HL-60 (cell line): ENCODE results near the gene KIAA0825.

ENCODE experiments used
- DNase-seq, 2 experiments: peaks; one replicate each; pipeline ENCODE4 v3.0.0-alpha.2; 2010 to 2020; ENCODE audit warnings: low read depth in 1 of 2, low spot score in 1 of 2
- H3K27ac ChIP-seq: fragments of 250-450 bp; sonication (Bioruptor Pico); replicated peaks from 2 replicates; pipeline ENCODE4 v1.5.1; 2020; ENCODE audit warnings: mild to moderate bottlenecking, moderate library complexity
- H3K27me3 ChIP-seq: fragments of 250-450 bp; sonication (Bioruptor Pico); 2 replicates; pipeline ENCODE4 v1.5.1; 2021; ENCODE audit warnings: mild to moderate bottlenecking, moderate library complexity; ENCODE audit not compliant: insufficient read depth, poor library complexity, severe bottlenecking
- H3K4me3 ChIP-seq: replicated peaks from 2 replicates; pipeline ENCODE4 v1.5.1; 2011; ENCODE audit warnings: mild to moderate bottlenecking, control low read depth, low read length; ENCODE audit not compliant: insufficient read depth
- CTCF ChIP-seq: IDR thresholded peaks from one replicate; pipeline ENCODE4 v1.5.1; 2011; ENCODE audit warnings: low read length, control low read depth, inconsistent platforms; ENCODE audit not compliant: insufficient read depth
- GABPA ChIP-seq: IDR thresholded peaks from 2 replicates; pipeline ENCODE4 v1.6.1; 2012; ENCODE audit warnings: low read depth
- POLR2AphosphoS5 ChIP-seq: IDR thresholded peaks from 2 replicates; pipeline ENCODE4 v1.6.1; 2012; ENCODE audit warnings: low read depth
- REST ChIP-seq: IDR thresholded peaks from 2 replicates; pipeline ENCODE4 v1.6.1; 2012; ENCODE audit warnings: low read depth; ENCODE audit not compliant: insufficient replicate concordance
- SPI1 ChIP-seq: IDR thresholded peaks from 2 replicates; pipeline ENCODE4 v1.6.1; 2012; ENCODE audit warnings: low read depth, mild to moderate bottlenecking, borderline replicate concordance

KIAA0825 gene

GRCh38 chr5:94103514-94104245 lies 514.7 kb downstream of the KIAA0825 start:
- TF ChIP-seq CTCF = no peak
- TF ChIP-seq POLR2AphosphoS5 = no peak
- no peak for TF ChIP-seq SPI1
- TF ChIP-seq REST = no peak
- TF ChIP-seq GABPA = no peak
- Histone ChIP-seq H3K27me3 (no peaks in the 10 kb centered on the region), H3K4me3 (no peak overlapping the region), H3K27ac (no peak overlapping the region)
- no peak for DNase-seq
